HG03342 (cell line): ENCODE measurements around the gene GBA2.

ENCODE experiments used
- ATAC-seq: cut with Tn5 transposase; IDR thresholded peaks from one replicate; pipeline ENCODE4 v1.9.1; 2021; ENCODE audit warnings: mild to moderate bottlenecking, moderate library complexity; ENCODE audit not compliant: unreplicated experiment

GBA2 gene

DNA sequence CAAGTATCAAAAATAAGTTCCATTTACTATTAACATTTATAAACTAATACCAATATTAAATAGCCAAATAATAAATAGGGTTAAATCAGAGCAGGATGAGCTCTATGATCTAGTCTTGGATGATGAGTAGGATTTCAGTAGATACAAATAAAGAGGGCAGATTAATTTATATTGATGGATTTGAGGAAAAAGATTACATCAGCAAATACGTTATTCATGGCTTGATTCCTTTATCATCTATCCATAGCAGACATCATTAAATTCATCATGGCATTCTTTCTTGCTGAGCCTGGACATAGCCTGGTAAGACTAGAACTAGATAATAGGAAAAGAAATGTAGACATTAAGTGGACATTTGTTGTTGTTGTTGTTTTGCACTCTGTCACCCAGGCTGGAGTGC, 18.4 kb upstream of the GBA2 start:
- no peak for ATAC-seq

DNA sequence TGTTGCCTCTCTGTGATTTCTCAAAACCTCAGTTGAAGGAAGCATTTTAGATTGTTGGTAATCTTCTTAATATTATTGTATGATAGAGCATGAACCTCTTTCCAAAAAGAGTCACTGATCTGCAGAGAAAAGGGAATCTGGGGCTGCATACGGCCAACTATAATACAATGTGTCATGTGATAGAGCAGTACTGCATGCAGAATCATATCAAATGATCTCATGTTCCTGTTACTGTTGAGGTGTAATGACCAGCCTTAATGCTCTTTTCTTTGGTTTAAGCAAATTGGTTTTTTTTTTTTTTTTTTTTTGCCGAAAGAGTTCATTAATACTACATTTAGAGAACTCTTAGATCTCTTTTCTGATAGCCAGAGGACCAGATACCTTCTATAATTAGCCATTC, 18.0 kb upstream of the GBA2 start:
- no peak for ATAC-seq

DNA sequence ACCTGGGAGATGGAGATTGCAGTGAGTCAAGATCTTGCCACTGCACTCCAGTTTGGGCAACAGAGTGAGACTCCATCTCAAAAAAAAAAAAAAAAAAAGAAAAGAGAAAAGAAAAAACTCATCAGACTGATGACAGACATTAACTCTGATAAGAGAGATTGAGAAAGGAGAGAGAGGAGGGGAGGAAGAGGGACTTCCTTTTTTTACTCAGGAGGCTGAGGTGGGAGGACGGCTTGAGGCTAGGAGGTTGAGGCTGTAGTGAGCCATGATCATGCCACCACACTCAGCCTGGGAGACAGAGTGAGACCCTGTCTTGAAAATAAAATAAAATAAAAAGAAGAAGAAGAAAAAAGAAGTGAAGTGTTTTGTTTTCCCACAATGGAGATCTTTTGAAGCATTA, 14.8 kb upstream of the GBA2 start:
- no peak for ATAC-seq

DNA sequence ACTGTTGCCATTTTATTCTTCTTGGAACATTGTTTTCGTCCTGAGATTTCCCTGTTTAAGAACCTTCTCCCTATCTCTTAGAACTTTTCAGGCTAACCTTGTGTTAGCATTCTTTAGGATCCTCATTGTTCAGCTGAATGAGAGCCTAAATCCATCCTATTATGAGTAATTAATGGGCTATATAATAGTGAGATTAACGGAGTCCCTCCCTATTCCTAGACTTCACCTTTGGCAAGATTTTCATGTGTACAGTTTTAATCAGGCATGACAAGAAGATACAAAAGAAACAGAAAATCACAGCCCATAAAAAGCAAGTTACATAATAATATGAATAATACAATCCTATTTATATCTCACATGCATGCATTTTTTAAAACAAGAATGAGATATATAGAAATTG, 14.2 kb upstream of the GBA2 start:
- ATAC-seq: no peak

GRCh38 chr9:35760651-35761050, 11.6 kb upstream of the GBA2 start:
- no peak for ATAC-seq

DNA sequence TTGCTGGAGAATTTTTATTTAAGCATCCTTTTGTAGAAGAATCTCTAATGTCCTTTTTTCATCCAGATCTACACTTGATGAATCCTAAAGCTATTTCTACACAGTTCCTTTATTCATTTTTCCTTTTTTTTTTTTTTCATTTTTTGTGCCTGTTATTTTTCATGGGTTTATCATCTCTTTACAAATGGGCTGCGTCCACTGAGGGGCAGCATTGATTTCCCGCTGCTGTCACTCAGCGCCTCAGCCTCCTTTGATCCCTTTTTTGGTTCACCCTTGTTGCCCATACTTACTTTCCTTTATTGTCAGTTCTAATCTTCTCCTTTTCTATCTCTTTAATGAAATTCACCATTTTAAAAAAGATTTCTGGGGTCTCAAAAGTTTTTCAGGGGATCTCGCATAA, 10.8 kb upstream of the GBA2 start:
- no peak for ATAC-seq

DNA sequence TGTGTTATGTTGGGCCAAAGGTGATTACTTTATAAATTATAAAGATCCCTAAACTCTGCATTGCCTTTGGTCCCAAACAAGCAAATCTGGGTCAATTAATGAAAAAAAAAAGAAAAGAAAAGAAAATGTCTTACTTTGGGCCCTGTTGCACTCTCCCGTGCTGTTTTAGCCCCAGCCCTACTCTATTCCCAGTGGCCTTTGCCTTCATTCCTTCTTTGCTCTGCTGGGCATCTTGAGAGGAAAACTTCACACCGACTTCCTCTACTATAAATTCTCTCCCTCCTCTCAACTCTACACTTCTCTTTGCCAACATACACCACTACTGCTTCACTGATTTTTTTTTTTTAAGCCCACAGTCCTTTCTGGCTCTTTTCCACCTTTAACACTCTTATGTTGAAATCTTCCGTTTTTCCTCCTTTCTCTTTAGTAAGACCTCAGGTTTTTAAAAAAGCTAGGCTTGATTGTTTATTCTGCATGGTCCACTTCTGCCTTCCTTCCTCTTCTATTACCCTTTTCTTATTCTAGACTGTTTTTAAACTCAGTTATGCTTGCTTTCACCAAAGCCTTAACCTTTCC, 9.5 kb upstream of the GBA2 start:
- ATAC-seq: no peak

- no peak for ATAC-seq
Measured at GRCh38 chr9:35757892-35758275, 8.9 kb upstream of the GBA2 start.

GRCh38 chr9:35757226-35757891, 8.3 kb upstream of the GBA2 start:
- ATAC-seq: peak; percentile 40

DNA sequence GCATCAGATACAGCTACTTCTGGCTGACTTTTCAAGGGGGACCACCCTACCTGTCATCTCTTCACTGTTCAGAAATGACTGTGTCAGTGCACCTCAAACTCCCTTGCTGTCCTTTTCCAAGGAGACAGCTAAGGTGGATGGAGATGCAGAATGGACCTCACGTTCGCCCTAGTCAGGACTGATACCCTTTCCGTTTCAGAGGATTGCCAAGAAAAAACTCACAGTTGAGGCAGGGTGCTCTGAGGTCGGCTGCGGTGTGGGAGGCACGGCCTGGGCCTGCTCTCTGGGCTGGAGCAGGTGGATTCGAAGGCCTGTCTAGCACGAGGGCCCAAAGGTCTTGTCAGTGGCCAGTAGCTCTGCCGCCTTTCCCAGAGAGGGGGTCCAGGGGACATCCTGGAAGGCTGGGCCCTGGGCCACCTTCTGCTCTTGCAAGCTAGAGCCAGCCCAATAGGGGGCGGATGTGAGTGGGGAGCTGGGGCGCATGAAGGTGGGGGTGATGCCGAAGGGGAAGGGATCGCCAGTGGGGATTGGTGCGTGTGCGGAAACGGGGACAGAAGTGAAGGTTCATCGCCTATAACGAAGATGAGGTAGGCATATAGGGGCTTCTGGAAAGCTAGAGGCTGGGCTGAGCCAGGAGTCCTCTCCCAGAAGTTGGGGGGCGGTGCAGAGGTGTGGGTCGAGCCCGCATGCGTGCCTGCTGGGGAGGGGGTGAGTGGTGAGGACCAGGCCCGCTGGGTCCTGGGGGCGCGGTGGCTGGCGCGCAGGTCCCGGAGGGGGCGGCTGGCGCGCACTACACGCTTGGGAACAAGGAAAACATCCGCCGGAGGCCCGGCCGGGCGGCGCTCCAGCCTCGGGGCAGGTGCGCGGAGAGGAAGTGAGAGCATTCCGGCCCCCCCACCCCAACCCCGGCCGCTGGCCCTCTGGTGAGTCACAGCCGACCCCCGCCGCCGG, 7.5 kb upstream of the GBA2 start:
- ATAC-seq: peak; percentile 54

- no peak for ATAC-seq
Measured at GRCh38 chr9:35755071-35755470, 6.0 kb upstream of the GBA2 start.

DNA sequence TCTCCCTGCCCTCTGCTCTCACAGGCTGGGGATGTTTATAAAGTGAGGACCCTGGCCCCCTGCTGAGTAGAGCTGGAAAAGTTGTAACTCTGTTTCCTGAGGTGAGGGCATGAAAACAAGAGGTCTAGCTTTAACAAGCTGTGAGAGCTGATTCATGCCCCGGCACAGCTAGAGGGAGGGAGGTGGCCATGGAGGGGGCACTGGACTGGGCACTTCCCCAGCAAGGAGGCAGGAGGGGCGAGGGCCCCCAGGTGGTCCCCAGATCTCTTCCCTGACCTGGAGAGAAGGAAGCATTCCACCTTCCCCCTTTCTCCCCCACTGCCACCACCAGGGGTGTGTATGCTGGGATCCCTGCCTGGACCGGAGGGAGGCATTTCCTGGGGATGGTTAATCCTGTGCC, 5.2 kb upstream of the GBA2 start, which contains the start of gene MSMP:
Gene MSMP, minus strand, starts transcription at position 13 of the 400 bp plus-strand sequence. CDS start 147 bp downstream, outside the sequence.
- ATAC-seq: no peak

- no peak for ATAC-seq
Measured at GRCh38 chr9:35753466-35753865, 4.4 kb upstream of the GBA2 start.

- no peak for ATAC-seq
Measured at GRCh38 chr9:35750256-35750531, 1.2 kb upstream of the GBA2 start.

GRCh38 chr9:35749515-35750255, 657 bp upstream of the GBA2 start:
- peak; percentile 32 for ATAC-seq

- ATAC-seq: no peak
Measured at GRCh38 chr9:35748242-35748857, 678 bp downstream of the GBA2 start.

GRCh38 chr9:35746583-35746982, 2.4 kb downstream of the GBA2 start:
- no peak for ATAC-seq

- ATAC-seq: no peak
Measured at GRCh38 chr9:35745569-35745968, 3.5 kb downstream of the GBA2 start.

- no peak for ATAC-seq
Measured at GRCh38 chr9:35743880-35744518, 5.0 kb downstream of the GBA2 start.

DNA sequence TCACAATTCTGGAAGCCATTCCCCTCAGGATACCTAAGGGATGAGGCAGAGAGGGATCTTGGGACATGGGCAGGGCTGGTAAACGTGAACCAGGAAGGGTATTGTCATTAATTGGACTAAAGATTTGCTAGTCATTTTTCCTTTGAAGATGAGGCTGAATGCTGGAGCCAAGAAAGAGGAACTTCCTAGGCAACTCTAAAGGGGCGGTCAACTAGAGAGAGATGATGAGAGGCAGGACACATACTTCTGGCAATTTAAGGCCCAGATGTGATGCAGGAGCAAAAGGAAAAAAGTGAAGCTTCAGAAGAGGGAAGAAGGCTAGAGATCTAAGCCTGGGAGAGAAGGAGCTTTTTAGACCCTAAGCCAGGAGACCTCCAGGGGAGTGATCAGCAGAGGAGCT, 5.6 kb downstream of the GBA2 start:
- no peak for ATAC-seq
